ENCODE results near the gene FHIP1A.

Gene FHIP1A

DNA sequence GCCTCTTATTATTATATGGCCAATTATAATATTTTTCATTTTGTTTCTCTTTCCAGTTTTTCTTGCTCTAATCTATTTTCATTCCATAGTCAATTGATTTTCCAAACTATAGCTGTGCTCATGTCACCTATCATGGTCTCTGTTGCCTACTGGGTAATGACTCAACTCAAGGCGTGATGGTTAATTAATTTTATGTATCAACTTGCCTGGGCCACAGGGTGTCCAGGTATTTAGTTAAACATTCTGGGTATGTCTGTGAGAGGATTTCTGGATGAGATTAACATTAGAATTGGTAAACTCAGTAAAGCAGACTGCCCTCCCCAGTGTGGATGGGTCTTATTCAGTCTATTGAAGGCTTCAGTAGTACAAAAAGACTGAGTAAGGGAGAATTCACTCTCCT lies 9.9 kb downstream of the FHIP1A start:
- Histone ChIP-seq H3K4me3 (ENCODE audit: low read depth, low read length) (no peak overlapping the region), H3K9ac (ENCODE audit: low read depth, low read length) (no peak overlapping the region), H3K36me3 (ENCODE audit: control insufficient read depth, insufficient read depth, low read length) (no peaks in the 10 kb centered on the region), H3K27me3 (ENCODE audit: control insufficient read depth, insufficient read depth, low read length) (no peaks in the 10 kb centered on the region), H3K4me1 (ENCODE audit: control insufficient read depth, insufficient read depth, low read length) (peaks cover 11% of the 10 kb centered on the region), H3K9me3 (ENCODE audit: control insufficient read depth, insufficient read depth, low read length) (no peaks in the 10 kb centered on the region)

- H3K4me3 ChIP-seq (ENCODE audit: low read depth, low read length), result no peak overlapping the region
- H3K4me1 ChIP-seq (ENCODE audit: control insufficient read depth, insufficient read depth, low read length), result peaks cover 12% of the 10 kb centered on the region
- no peak overlapping the region for H3K9ac ChIP-seq (ENCODE audit: low read depth, low read length)
- no peaks in the 10 kb centered on the region for H3K36me3 ChIP-seq (ENCODE audit: control insufficient read depth, insufficient read depth, low read length)
- no peaks in the 10 kb centered on the region for H3K27me3 ChIP-seq (ENCODE audit: control insufficient read depth, insufficient read depth, low read length)
- H3K9me3 ChIP-seq (ENCODE audit: control insufficient read depth, insufficient read depth, low read length), result no peaks in the 10 kb centered on the region
Observed at GRCh38 chr4:151420250-151420807, 11.4 kb downstream of the FHIP1A start.

GRCh38 chr4:151422854-151423253 lies 13.9 kb downstream of the FHIP1A start:
- H3K4me1 ChIP-seq (ENCODE audit: control insufficient read depth, insufficient read depth, low read length), result peaks cover 20% of the 10 kb centered on the region
- H3K27me3 ChIP-seq (ENCODE audit: control insufficient read depth, insufficient read depth, low read length), result no peaks in the 10 kb centered on the region
- no peak overlapping the region for H3K9ac ChIP-seq (ENCODE audit: low read depth, low read length)
- no peak overlapping the region for H3K4me3 ChIP-seq (ENCODE audit: low read depth, low read length)
- no peaks in the 10 kb centered on the region for H3K9me3 ChIP-seq (ENCODE audit: control insufficient read depth, insufficient read depth, low read length)
- no peaks in the 10 kb centered on the region for H3K36me3 ChIP-seq (ENCODE audit: control insufficient read depth, insufficient read depth, low read length)

DNA sequence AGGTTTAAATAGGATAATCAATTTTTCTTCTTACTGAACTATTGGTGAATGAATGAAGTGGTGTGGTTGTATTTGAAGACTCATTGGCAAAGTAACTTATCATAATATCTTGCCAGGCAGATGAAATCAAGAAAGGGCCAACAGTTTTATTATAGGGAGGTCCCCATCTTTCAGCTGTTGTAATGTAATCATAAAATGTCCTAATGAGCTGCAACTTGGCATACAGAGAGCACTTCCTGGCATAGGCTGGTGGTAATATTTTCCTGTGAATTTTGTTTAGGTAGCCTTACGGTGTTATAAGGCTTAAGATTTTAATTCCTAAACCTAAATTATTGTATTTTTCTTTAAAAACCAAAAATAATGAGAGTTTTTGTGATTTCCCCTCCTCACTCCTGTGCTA lies 17.5 kb downstream of the FHIP1A start:
- no peak overlapping the region for H3K9ac ChIP-seq (ENCODE audit: low read depth, low read length)
- H3K36me3 ChIP-seq (ENCODE audit: control insufficient read depth, insufficient read depth, low read length), result no peaks in the 10 kb centered on the region

DNA sequence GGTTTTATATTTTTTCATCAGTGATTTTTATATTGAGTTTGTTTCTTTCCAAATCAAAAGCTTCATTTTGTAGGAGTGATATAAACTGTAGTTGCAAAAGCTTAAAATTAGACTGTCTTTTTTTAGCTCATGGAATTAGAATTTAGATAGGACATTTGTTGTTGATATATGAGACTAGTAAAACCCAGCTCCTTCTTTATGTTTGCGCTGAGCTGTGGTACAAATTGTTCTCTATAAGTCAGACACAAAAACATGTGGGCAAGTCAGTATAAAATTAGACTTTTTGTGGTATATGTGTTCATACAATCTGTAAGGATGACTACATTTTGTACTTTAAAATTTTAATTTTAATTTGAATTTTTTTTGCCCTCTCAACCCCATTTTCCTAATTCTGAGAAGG lies 18.3 kb downstream of the FHIP1A start:
- no peak overlapping the region for H3K9ac ChIP-seq (ENCODE audit: low read depth, low read length)
- H3K36me3 ChIP-seq (ENCODE audit: control insufficient read depth, insufficient read depth, low read length), result no peaks in the 10 kb centered on the region
- peaks cover 33% of the 10 kb centered on the region for H3K4me1 ChIP-seq (ENCODE audit: control insufficient read depth, insufficient read depth, low read length)
- H3K4me3 ChIP-seq (ENCODE audit: low read depth, low read length), result no peak overlapping the region
- no peaks in the 10 kb centered on the region for H3K9me3 ChIP-seq (ENCODE audit: control insufficient read depth, insufficient read depth, low read length)
- no peaks in the 10 kb centered on the region for H3K27me3 ChIP-seq (ENCODE audit: control insufficient read depth, insufficient read depth, low read length)

More for the DNA sequence above, 17.5 kb downstream of the FHIP1A start:
- H3K9me3 ChIP-seq (ENCODE audit: control insufficient read depth, insufficient read depth, low read length), result no peaks in the 10 kb centered on the region
- no peaks in the 10 kb centered on the region for H3K27me3 ChIP-seq (ENCODE audit: control insufficient read depth, insufficient read depth, low read length)
- H3K4me3 ChIP-seq (ENCODE audit: low read depth, low read length), result no peak overlapping the region
- peaks cover 33% of the 10 kb centered on the region for H3K4me1 ChIP-seq (ENCODE audit: control insufficient read depth, insufficient read depth, low read length)

- no peaks in the 10 kb centered on the region for H3K9me3 ChIP-seq (ENCODE audit: control insufficient read depth, insufficient read depth, low read length)
- H3K36me3 ChIP-seq (ENCODE audit: control insufficient read depth, insufficient read depth, low read length), result no peaks in the 10 kb centered on the region
- no peaks in the 10 kb centered on the region for H3K27me3 ChIP-seq (ENCODE audit: control insufficient read depth, insufficient read depth, low read length)
- no peak overlapping the region for H3K4me3 ChIP-seq (ENCODE audit: low read depth, low read length)
- H3K4me1 ChIP-seq (ENCODE audit: control insufficient read depth, insufficient read depth, low read length), result peaks cover 40% of the 10 kb centered on the region
- no peak overlapping the region for H3K9ac ChIP-seq (ENCODE audit: low read depth, low read length)
Observed at GRCh38 chr4:151428346-151428745, 19.4 kb downstream of the FHIP1A start.

DNA sequence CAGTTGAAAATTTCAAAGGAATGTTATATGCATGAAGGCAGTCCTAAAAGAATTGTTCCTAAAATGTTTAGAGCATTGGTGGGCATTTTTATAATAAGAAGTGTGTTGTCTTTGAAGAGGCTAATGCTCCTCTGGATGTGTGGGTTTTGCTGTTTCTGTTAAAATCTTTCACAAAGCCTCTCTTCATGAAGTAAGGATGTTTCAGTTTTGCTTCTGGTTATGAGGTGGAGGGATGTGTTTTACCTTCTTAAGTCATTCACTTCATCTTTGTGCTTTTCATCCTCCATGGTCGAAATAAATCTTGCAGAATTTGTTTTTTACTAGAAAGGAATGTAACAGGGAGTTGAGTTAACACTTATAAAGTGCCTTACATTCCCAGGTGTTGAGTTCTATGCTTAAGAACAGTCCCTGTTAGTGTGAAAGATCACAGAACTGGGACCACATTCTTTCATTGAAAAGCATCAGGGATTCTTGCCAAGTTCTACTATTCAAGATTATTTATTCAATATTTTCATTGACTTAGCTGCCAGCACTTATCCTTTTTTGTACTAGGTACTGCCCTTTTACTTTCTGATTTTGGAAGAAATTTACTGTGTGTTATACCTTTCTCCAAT lies 21.1 kb downstream of the FHIP1A start:
- Histone ChIP-seq H3K9me3 (ENCODE audit: control insufficient read depth, insufficient read depth, low read length) (no peaks in the 10 kb centered on the region), H3K9ac (ENCODE audit: low read depth, low read length) (no peak overlapping the region), H3K36me3 (ENCODE audit: control insufficient read depth, insufficient read depth, low read length) (no peaks in the 10 kb centered on the region), H3K27me3 (ENCODE audit: control insufficient read depth, insufficient read depth, low read length) (no peaks in the 10 kb centered on the region), H3K4me1 (ENCODE audit: control insufficient read depth, insufficient read depth, low read length) (peaks cover 38% of the 10 kb centered on the region), H3K4me3 (ENCODE audit: low read depth, low read length) (no peak overlapping the region)

DNA sequence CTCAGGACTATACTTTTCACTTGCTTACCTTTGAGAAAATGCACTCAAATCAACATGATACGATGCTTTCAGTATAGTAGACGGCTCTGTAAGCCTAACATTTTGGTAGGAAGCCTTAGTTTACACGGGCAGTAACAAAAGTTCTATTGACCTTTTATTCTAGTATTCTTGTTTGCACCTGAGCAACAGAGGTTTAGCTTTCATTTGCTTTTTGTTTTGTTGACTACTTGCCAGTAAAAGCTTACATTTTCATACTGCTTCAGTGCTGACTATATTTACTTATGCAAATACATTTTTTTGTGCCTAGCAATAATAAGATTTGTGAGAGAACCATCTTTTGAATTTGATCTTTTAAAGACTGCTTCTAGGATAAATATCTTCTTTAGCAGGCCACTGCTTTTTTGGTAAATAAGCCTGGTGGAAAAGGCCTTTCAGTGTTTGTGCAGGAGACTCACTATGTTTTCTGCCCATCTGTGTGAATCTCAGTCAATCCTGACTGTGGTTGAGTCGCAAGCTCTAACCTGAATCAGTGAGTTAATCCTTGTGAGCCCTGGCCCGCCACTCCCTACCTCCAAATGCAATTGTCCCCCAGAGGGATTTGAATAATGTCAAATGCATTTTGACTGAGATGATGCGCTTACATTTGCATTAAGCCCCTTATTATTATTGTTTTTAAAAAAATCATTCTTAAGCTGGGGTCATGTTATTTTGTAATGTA lies 21.9 kb downstream of the FHIP1A start:
- H3K9ac ChIP-seq (ENCODE audit: low read depth, low read length), result peak overlapping the region; percentile 18
- no peaks in the 10 kb centered on the region for H3K9me3 ChIP-seq (ENCODE audit: control insufficient read depth, insufficient read depth, low read length)
- peaks cover 36% of the 10 kb centered on the region for H3K4me1 ChIP-seq (ENCODE audit: control insufficient read depth, insufficient read depth, low read length)
- no peaks in the 10 kb centered on the region for H3K36me3 ChIP-seq (ENCODE audit: control insufficient read depth, insufficient read depth, low read length)
- H3K4me3 ChIP-seq (ENCODE audit: low read depth, low read length), result no peak overlapping the region
- H3K27me3 ChIP-seq (ENCODE audit: control insufficient read depth, insufficient read depth, low read length), result no peaks in the 10 kb centered on the region

DNA sequence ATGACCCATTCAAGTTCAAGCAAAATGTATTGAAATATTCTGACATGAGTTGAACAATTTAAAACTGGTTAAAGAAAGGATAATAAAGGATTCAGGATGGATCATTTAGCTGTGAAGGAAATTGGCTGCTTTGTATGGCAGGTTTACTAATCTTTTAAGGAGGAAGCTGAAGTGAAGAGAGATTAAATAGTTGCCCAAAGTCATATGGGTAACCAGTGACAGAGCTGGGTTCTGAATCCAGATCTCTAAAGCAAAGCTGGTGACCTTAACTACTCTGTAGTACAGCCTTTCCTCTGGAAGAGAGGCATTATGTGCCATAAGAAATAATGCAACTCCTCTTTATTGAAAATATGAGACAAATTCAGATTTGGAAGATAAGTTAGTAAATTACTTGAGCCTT lies 22.8 kb downstream of the FHIP1A start:
- H3K36me3 ChIP-seq (ENCODE audit: control insufficient read depth, insufficient read depth, low read length), result no peaks in the 10 kb centered on the region
- H3K4me1 ChIP-seq (ENCODE audit: control insufficient read depth, insufficient read depth, low read length), result peaks cover 28% of the 10 kb centered on the region
- H3K4me3 ChIP-seq (ENCODE audit: low read depth, low read length), result no peak overlapping the region
- H3K9ac ChIP-seq (ENCODE audit: low read depth, low read length), result no peak overlapping the region
- no peaks in the 10 kb centered on the region for H3K9me3 ChIP-seq (ENCODE audit: control insufficient read depth, insufficient read depth, low read length)
- no peaks in the 10 kb centered on the region for H3K27me3 ChIP-seq (ENCODE audit: control insufficient read depth, insufficient read depth, low read length)

- H3K27me3 ChIP-seq (ENCODE audit: control insufficient read depth, insufficient read depth, low read length), result no peaks in the 10 kb centered on the region
- no peak overlapping the region for H3K4me3 ChIP-seq (ENCODE audit: low read depth, low read length)
- no peaks in the 10 kb centered on the region for H3K36me3 ChIP-seq (ENCODE audit: control insufficient read depth, insufficient read depth, low read length)
- no peak overlapping the region for H3K9ac ChIP-seq (ENCODE audit: low read depth, low read length)
- H3K4me1 ChIP-seq (ENCODE audit: control insufficient read depth, insufficient read depth, low read length), result peaks cover 28% of the 10 kb centered on the region
- no peaks in the 10 kb centered on the region for H3K9me3 ChIP-seq (ENCODE audit: control insufficient read depth, insufficient read depth, low read length)
Observed at GRCh38 chr4:151432654-151433053, 23.7 kb downstream of the FHIP1A start.

GRCh38 chr4:151434183-151434860 lies 25.3 kb downstream of the FHIP1A start:
- H3K36me3 ChIP-seq (ENCODE audit: control insufficient read depth, insufficient read depth, low read length), result no peaks in the 10 kb centered on the region

More at GRCh38 chr4:151434183-151434860, 25.3 kb downstream of the FHIP1A start:
- Histone ChIP-seq H3K27me3 (ENCODE audit: control insufficient read depth, insufficient read depth, low read length) (no peaks in the 10 kb centered on the region), H3K9me3 (ENCODE audit: control insufficient read depth, insufficient read depth, low read length) (no peaks in the 10 kb centered on the region), H3K4me1 (ENCODE audit: control insufficient read depth, insufficient read depth, low read length) (peaks cover 25% of the 10 kb centered on the region), H3K9ac (ENCODE audit: low read depth, low read length) (no peak overlapping the region), H3K4me3 (ENCODE audit: low read depth, low read length) (no peak overlapping the region)
